ENCODE results near the gene DYNC1LI1. TPM values are rescaled to one million over a fixed set of nuclear protein-coding genes. Genes with fewer than 3 reads are reported as not detected.

DYNC1LI1 gene
- total RNA-seq, 1 experiment from 2014 or later: 42.8 TPM

GRCh38 chr3:32492684-32493436 is 77.8 kb downstream of the DYNC1LI1 start (continued):
- TF ChIP-seq CDX4 (CRISPR knock-in tag; IDR thresholded peaks at IDR 0.05; ENCODE audit: borderline replicate concordance) (no peak), CBFB (CRISPR knock-in tag; IDR thresholded peaks at IDR 0.05; ENCODE audit: low read depth) (no peak), PRDM15 (CRISPR knock-in tag; IDR thresholded peaks at IDR 0.05) (no peak), TEAD4 (CRISPR knock-in tag; IDR thresholded peaks at IDR 0.05) (no peak), NFATC4 (CRISPR knock-in tag; IDR thresholded peaks at IDR 0.05) (no peak), SMAD4 (CRISPR knock-in tag; IDR thresholded peaks at IDR 0.05) (no peak), ZNF423 (CRISPR knock-in tag; IDR thresholded peaks at IDR 0.05) (no peak), ZNF396 (CRISPR knock-in tag; IDR thresholded peaks at IDR 0.05; ENCODE audit: borderline replicate concordance) (no peak)

- DNase-seq (ENCODE audit: low spot score) (no peak), ATAC-seq (no peak)
- peaks cover 17% of the 10 kb centered on the region for H3K36me3 Mint-ChIP-seq
- H3K4me1 Mint-ChIP-seq: no peaks in the 10 kb centered on the region
- H3K4me3 Mint-ChIP-seq: no peak overlapping the region
- no peak overlapping the region for H3K27ac Mint-ChIP-seq
- no peaks in the 10 kb centered on the region for H3K27me3 Mint-ChIP-seq (ENCODE audit: low read depth)
- POLR2A ChIA-PET: no interaction called here
- H3K9me3 Mint-ChIP-seq: no peaks in the 10 kb centered on the region
- CTCF ChIA-PET: no interaction called here
- TF ChIP-seq ZNF263 (CRISPR knock-in tag; IDR thresholded peaks at IDR 0.05; ENCODE audit: low read depth) (no peak), GTF2I (CRISPR knock-in tag; conservative IDR thresholded peaks at IDR 0.05) (no peak), ZNF532 (CRISPR knock-in tag; IDR thresholded peaks at IDR 0.05; ENCODE audit: borderline replicate concordance) (no peak), STAT6 (CRISPR knock-in tag; conservative IDR thresholded peaks at IDR 0.05; ENCODE audit: low read depth) (no peak), ZNF425 (CRISPR knock-in tag; conservative IDR thresholded peaks at IDR 0.05) (no peak), ZNF121 (CRISPR knock-in tag; IDR thresholded peaks at IDR 0.05) (no peak), SOX15 (CRISPR knock-in tag; IDR thresholded peaks at IDR 0.05) (no peak), ETV6 (CRISPR knock-in tag; IDR thresholded peaks at IDR 0.05) (no peak), NR1H2 (CRISPR knock-in tag; IDR thresholded peaks at IDR 0.05) (no peak), MAX (CRISPR knock-in tag; IDR thresholded peaks at IDR 0.05) (no peak), FOXP4 (CRISPR knock-in tag; IDR thresholded peaks at IDR 0.05) (no peak)
Measured at GRCh38 chr3:32488474-32489008, 82.1 kb downstream of the DYNC1LI1 start.

Measured in WTC11 (cell line).